SKM-1 treated with dmso at 0.1 percent for 144 hours (cell line): ENCODE data around the gene PTGDS.

Source experiments
- DNase-seq: peaks from one replicate; lab custom pipeline; 2025; ENCODE audit not compliant: unreplicated experiment; lab: John Stamatoyannopoulos, UW

The PTGDS gene

DNA sequence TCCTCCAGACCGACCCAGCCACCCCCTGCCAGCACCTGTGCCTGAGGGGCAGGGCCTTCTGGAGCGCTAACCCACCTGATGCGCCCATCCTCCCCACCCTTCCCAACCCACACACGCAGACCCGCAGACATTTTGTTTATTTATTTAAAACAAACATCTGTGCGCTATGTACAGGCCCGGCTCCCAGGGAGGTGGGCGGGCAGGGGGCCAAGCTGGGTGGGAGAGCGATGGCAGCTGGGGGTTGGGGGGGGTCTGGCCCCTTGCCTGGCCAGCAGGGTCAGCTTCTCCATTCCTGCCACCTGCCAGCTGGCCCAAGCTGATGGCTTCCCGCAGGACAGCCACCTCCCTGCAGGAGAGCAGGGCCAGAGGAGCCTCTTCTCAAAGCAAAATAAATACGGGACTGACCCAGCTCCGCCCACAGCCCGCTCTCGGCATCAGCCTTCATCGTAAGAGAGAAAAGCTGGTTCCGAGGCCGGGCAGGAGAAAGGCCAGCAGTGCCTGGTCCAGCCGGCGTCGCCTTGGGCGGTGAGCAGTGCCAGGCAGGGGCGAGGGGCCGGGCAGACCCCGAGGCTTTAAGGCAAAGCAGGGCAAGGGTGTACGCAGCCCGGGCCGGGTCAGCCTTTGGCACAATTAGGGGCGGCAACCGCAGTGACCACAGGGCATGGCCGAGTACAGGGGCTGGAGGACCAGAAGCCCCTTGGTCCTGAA is 30.0 kb downstream of the PTGDS start:
- no peak for DNase-seq

DNA sequence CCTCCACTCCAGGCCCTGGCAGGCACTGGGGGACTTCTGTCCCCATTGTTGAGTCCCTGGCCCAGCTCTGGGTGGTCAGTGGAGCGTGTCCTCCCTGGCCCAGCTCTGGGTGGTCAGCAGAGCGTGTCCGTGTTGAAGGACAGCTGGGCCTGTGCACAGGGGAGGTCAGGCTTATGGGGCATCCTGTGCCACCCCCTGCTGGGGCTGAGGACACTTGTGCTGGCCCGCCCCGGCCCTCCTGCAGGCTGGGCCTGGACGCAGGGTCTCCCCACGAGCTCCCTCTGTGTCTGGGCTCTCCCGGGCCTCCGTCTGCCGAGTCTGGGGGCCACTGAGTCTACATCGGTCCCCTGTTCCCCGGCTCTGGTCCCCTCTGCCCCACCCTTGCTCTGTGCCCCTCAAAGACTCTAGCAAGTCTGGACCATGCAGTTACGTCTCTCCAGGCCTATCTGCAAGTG is 30.5 kb downstream of the PTGDS start:
- no peak for DNase-seq

DNA sequence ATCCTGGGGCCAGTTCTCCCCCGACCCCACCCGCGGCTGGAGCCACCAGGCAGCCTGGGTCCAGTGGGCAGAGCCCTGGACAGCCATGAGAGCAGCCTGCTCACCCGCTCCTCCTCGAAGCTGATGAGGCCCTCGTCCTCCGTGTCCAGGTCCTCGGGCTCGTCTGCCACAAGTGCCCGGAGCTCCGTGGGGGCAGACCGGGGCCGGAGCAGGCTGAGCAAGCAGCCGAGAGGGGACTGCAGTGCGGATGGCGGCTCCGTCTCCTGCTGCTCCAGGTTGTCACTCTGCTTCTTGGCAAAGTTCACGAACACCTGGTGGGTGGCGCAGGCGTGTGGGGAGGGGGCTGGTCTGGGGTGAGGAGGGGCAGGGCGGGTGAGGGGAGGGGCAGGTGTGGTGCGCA is 31.0 kb downstream of the PTGDS start:
- no peak for DNase-seq

DNA sequence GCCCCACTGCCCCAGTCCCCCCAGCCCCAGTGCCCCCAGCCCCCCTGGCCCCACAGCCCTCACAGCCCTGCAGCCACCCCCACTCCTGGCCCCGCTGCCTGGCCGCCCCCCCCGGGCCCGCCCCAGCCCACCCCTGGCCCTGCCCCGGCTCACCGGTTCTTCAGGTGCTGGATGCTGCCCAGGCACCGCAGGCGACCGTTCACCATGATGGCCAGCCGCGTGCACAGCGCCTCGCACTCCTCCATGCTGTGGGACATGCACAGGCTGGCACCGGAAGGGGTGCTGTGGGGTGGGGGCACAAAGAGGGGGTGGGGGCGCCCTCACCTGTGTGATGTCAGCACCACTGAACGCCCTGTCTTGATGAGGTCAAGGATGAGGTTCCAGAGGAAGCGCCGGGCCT is 31.9 kb downstream of the PTGDS start:
- no peak for DNase-seq

DNA sequence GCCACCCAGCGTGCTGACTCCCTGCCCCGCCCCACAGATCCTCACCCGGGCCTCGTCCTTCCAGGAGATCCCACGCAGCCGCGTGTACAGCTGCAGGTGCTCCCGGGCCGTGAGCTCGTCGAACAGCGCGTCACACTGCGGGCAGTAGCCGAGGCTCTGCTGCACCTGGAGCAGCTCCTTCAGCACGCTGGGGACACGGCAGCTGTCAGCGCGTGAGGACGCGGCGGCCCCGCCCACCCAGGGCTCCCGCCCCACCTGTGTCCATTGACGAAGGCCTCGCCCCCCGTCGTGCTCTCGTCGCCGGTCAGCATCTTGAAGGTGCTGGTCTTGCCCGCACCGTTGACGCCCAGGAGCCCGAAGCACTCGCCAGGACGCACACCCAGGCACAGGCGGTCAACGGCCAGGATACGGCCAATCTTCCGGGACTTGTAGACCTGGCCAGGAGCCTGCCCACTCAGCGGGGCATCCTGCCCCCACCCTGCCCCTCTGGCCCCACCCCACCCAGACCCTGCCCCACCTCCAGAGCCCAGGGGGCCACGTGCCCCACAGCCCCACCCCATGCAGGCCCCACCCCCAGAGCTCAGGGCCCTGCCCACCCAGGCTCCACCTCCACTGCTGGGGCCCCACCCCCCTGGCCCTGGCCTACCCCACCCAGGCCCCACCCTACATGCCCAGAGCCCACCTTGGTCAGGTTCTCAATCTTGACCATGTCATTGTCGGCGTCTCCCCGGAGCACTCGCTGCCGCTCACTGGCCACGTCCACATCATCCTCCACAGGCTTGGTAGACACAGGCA is 32.8 kb downstream of the PTGDS start:
- DNase-seq: no peak

DNA sequence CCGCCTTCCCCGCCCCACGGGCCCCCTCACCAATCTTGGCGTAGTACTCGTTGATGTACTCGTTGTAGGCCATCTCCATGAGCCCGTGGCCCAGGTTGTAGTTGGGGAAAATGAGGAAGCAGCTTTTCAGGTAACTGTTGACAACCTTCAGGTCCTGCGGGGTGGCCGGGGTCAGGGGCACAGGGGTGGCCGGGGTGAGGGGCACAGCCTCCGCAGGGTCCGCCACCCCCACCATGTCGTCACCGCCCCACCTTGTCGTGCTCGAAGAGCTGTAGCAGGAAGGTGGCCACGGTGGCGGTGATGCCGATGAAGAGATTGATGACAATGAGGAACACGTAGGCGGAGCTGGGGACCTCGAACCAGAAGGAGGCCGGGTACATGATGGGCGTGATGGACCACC is 33.9 kb downstream of the PTGDS start:
- no peak for DNase-seq

DNA sequence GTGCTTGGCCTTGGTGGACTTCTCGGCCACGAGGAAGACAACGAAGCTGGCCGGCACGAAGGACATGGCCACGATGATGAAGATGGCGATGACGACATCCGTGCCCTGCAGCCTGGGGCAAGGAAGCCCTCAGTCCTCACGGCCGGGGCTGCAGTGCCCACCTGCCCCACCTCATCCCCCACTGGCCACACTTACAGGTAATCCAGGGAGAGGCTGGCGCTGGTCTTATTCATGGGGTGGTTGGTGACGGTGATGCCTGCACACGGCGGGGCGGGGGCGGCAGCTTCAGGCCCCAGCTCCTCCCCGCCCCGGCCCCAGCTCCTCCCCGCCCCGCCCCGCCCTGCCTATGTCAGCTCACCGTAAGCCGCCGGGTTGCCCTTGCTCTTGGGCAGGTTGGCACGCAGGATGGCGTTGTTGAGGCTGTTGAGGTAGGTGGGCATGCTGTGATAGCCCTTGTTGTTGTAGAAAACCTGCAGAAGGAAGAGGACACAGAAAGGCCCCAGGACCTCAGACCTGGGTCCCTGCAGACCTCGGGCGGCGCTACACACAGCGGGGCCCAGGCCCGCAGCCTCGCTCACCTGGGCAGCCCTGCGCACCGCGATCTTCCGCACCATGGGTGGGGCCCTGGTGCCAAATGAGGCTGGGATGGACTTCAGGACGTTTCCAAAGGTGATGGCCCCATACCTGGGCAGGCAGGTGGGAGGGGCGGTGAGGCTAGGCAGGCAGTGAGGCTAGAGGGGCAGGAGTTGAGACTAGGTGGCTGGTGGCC is 34.8 kb downstream of the PTGDS start:
- no peak for DNase-seq

DNA sequence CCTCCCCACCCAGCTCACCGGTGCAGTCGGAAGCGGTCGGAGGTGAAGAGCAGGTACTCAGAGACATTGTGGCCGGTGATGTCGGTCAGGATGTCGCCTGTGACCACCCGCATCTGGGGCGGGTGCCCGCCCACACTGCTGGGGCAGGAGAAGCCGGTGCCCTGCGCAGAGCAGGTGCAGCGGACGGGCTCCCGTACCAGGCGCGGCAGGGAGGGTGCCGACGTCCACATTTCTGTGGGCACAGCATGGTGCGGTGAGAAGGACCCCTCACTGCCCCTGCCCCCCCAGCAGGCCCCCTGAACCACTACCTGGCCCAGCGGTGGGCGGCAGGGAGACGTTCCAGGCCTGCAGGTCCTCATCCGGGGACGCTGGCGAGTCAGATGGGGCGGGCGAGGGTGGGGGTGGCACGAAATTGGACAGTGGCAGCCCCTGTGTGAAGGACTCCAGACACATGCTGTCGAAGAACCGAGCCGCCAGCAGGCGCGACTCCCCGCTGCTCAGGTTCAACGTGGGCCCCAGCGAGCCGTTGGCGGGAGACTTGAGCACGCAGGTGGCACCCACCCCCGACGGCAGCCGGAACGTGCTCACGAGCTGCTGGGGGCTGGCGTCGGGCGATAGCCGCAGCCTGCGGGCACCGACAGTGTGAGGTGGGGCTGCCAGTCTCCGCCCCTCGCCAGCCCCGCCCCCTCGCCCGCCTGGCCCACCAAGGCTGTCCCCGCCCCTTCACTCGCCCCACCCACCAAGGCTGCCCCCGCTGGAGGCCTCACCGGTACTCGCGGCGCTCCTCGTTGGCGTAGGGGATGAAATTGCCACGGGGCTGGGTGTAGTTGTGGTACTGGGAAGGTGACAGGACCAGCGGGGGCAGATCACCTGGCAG is 35.6 kb downstream of the PTGDS start:
- no peak for DNase-seq

DNA sequence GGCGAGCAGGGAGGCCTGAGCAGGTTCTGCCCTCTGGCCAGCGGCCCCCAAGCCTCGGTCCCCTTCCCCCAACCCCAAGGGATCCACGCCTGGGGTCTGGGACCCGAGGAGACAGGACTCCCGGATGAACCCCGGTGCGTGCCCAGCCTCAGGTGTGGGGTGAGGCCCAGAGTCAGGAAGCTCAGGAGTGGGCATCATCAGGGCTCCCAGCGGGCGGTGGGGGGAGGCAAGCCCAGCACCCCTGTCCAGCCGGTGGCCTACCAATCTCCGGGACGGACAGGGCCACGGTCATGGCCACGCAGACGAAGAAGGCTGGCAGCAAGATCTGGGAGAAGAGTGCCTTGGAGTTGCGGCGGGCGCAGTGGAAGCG is 36.3 kb downstream of the PTGDS start:
- no peak for DNase-seq

DNA sequence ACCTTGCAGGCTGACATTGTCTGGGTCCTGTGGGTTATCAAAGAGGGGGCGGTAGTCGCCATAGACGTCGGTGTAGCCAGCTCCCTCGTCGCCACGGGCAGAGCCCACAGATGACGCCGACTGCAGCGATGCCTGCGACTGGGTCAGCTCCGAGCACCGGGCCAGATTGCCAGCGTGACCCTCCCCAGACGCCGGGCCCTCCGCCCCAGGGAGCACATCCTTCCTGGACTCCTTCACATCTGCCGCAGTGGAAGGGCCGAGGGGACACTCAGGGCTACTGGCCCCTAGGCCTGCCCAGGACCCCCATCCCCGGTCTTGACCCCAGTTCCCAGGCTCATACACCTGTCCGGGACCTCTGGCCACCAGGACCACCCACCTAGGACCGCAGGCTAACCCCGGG is 36.9 kb downstream of the PTGDS start:
- DNase-seq: no peak

DNA sequence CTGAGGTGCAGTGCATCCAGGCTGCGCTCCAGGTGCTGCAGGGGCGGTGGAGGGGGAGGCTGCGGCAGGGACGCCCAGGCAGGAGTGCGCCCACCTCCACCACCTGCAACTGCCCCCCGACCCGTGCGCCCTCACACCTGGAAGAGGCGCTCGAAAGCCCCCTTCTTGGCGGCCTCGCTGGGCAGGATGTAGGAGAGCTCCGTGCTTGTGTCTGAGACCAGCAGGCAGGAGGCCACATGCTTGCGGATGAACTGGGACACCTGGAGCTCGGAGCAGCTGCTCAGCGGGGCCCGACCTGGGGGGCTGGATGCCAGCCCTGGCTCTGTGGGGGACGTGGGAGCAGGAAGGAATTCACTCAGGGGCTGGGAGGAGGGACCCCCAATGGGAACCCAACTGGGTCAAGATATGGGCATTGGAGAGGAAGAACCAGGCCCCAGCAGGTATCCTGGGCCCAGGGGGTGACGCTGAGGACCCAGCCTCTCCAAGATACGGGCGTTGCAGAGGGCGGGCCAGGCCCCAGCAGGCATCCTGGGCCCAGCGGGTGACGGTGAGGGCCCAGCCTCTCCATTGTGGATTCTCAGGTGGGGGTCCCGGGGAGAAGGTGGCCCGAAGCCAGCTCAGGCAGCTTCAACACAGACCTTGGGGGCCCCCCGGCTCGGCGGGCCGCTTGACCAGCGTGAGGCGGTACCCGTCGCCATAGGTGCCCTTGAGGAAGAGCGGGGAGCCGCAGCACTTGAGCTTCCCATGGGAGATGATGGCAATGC is 37.7 kb downstream of the PTGDS start:
- no peak for DNase-seq

DNA sequence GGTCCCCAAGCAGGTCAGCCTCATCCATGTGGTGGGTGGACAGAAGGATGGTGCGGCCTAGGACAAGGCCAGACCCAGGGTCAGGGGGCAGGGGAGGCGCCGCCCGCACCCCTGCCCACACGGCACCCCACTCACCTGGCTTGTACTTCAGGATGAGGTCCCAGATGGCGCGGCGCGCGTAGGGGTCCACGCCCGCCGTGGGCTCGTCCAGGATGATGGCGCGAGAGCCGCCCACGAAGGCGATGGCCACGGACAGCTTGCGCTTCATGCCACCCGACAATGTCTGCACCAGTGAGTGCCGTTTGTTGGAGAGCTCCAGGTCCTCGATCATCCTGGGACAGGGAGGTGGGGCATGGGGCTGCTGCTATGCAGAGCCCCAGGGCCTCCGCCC is 38.2 kb downstream of the PTGDS start:
- no peak for DNase-seq

DNA sequence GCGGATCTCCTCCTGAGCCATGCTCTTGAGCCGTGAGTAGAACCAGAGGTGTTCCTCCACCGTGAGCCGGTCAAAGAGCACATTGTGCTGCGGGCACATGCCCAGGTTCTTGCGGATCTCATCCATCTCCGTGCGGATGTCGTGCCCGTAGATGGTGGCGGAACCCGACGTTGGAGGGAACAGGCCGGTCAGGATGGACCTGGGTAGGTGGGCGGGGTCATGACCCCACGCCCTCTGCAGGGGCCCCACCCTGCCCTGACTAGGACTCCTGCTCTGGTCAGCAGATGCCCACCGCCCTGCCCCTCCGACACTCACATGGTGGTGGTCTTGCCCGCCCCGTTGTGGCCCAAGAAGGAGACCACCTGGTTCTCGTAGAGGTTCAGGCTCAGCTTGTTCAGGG is 38.7 kb downstream of the PTGDS start:
- DNase-seq: no peak

DNA sequence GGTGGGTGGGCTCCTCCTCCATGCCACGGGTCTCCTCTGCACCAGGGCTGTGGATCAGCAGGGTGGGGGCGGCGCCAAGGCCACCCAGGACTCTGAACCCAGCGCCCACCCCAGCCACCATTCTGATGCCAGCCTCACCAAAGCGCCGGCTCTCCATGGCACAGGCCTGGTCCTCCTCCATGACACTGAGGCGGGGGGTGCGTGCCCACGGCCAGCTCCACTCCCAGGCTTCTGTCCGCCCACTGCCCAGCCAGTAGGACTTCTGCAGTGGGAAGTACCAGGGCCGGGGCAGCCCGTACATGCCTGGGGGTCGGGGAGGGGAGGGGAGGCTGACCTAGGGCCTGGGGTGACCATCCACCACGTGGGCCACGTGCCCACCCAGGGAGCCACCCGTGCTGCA is 39.1 kb downstream of the PTGDS start:
- no peak for DNase-seq

DNA sequence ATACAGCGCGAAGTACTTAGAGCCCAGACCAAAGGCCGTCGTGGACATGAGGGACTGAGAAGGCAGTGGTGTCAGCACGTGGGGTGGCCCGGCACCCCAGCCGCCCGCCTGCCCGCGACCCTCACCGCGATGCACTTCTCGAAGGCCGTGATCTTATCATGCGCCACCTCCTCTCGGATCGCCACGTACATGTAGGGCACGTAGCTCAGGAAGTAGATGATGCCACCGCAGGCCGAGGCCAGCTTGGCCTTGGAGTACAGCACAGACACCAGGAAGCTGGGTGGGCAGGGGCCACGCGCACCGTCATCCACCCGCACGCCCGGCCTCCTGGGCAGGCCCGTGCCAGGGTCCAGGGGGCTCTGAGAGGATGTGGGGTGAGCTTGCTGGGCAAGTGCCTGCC is 39.8 kb downstream of the PTGDS start:
- no peak for DNase-seq

DNA sequence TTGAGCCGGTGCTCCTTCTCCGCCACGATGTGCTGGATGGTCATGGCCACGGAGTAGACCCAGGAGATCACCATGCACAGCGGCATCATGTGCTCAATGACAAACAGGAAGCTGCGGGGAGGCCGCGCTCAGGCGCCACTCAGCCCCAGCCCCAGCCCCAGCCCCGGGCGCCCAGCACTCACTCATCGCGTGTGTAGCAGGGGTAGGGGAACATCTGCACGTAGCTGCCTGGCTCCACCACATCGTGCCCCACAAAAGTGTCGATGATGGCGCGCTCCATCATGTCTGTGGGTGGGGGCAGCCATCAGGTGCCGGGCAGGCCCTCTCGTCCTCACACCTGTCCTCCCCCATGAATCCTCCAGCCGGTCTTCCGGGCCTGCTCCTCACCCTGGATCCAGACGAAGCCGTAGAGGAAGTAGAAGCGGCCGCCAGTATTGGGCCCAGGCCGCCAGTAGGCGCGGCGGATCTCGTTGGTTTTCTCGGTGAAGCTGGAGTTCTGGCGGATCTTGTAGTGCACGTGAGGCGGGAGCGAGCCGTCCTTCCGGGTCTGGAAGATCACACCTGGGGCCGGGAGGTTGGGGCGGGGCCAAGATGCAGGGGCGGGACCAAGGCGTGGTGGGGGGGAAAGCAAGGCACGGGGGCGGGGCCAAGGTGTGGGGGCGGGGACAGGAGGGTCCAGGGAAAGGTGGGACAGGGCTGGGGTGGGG is 40.6 kb downstream of the PTGDS start:
- DNase-seq: no peak

DNA sequence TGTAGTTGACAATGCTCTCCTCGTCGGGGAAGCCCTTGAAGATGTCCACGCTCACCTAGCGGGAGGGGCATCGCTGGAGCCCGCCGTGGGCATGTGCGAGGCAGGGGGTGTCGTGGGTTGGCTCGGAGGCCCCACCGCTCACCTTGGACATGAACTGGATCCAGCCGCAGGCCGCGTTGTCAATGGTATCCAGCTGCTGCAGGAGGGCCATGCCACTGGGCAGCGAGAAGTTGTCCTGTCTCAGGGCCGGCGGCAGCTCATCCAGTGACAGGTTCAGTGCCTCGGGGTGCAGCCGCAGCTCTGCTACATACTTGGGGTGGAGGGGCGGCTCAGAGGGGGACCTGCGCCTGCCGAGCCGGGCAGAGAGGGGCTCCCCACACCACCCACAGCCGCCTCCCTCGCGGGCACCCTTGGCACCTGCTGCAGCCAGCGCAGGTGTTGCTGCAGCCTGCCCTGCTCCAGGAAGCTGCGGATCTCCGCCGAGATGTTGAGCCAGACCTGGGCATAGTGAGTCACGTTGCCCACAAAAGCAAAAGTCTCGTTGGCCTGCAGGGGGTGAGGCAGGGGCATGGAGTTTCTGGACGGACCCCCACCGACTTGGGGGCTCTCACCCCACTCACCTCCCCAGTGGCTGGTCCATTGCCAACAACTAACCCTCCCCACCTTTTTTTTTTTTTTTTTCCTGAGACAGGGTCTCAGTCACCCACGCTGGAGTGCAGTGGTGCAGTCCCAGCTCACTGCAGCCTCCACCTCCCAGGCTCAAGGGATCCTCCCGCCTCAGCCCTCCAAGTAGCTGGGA is 41.7 kb downstream of the PTGDS start:
- no peak for DNase-seq

DNA sequence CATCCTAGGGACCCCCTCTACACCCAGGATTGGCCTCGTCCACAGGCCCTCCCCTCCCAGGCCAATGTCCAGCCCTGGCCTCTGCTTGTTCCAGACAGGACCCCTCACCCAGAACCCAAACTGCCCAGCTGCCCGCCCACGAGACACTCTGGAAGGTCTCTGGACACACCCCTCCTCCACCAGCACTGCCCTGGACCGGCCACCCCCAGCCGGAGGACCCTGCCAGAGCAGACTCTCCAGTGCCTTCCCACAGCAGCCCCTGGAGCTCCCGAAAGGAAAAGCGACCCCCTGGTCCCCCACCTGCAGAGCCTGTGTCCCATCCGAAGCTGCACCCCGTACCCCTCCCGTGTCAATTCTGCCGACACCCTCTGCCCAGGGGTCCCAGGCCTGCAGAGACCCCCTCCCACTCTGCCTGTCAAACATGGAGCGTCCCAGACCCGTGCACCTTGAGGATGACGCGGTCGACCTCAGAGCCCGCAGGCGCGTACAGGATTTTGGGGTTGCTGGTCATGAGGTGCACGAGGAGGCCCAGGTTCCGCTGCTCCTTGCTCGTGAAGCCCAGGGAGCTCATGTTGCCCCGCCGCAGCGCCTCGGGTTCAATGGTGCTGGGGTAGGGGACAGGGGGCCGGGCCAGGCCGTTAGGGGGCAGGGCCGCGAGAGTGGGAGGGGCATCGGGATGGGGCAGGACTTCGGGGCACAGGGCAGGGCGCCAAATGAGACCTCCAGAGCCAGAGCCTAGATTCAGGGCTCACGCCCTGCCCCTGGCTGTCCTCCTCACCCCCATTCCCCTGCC is 42.8 kb downstream of the PTGDS start:
- DNase-seq: no peak
